ENCODE data around the gene DCAF4. TPM values are rescaled to one million over a fixed set of nuclear protein-coding genes. Genes with fewer than 3 reads are reported as not detected.

Gene DCAF4
- total and polyA plus RNA-seq, 3 donors from 2014 or later, result 19.2 to 38.0 (median 35.6) TPM

- H3K27ac ChIP-seq, result no peak overlapping the region
- H3K4me1 ChIP-seq, result peaks cover 5% of the 10 kb centered on the region
- no peaks in the 10 kb centered on the region for H3K27me3 ChIP-seq
- H3K4me3 ChIP-seq, result peak overlapping the region; percentile 20 to 35
- no peak for DNase-seq
- intact Hi-C loops (cut with DNase I; ENCODE audit: low total_unique reads), result no loop called here
- TF ChIP-seq CTCF (IDR thresholded peaks at IDR 0.05), result no peak
- no peaks in the 10 kb centered on the region for H3K36me3 ChIP-seq (ENCODE audit: low read depth, missing control alignments)
- 57 to 70% methylated on average over 43 of the region's 43 CpGs for WGBS, 2 donors
- no peaks in the 10 kb centered on the region for H3K9me3 ChIP-seq
Observed at GRCh38 chr14:72929316-72930080, 3.2 kb downstream of the DCAF4 start.

GRCh38 chr14:72932893-72933292 is 6.6 kb downstream of the DCAF4 start:
- intact Hi-C loops (cut with DNase I; ENCODE audit: low total_unique reads), result no loop called here
- H3K27ac ChIP-seq, result no peak overlapping the region
- no peaks in the 10 kb centered on the region for H3K4me1 ChIP-seq
- H3K4me3 ChIP-seq, result no peak overlapping the region
- TF ChIP-seq POLR2A (IDR thresholded peaks at IDR 0.05), result no peak
- TF ChIP-seq CTCF (IDR thresholded peaks at IDR 0.05), result no peak
- 91 to 92% methylated on average over 7 of the region's 7 CpGs for WGBS, 2 donors
- H3K36me3 ChIP-seq (ENCODE audit: low read depth, missing control alignments), result no peaks in the 10 kb centered on the region
- no peaks in the 10 kb centered on the region for H3K9me3 ChIP-seq
- DNase-seq, result no peak
- H3K27me3 ChIP-seq, result no peaks in the 10 kb centered on the region

GRCh38 chr14:72939630-72940029 is 13.4 kb downstream of the DCAF4 start:
- 41 to 64% methylated on average over 2 to 13 of the region's 13 CpGs for WGBS, 2 donors
- Histone ChIP-seq H3K9me3 (no peaks in the 10 kb centered on the region), H3K27ac (peak overlapping the region; percentile 13 to 64), H3K4me1 (peaks cover 3% of the 10 kb centered on the region), H3K27me3 (no peaks in the 10 kb centered on the region), H3K36me3 (ENCODE audit: low read depth, missing control alignments) (no peaks in the 10 kb centered on the region), H3K4me3 (no peak overlapping the region)
- no peak for TF ChIP-seq CTCF (IDR thresholded peaks at IDR 0.05)
- no peak for TF ChIP-seq POLR2A (IDR thresholded peaks at IDR 0.05)
- DNase-seq, result no peak
- intact Hi-C loops (cut with DNase I; ENCODE audit: low total_unique reads), result no loop called here

GRCh38 chr14:72941286-72941985 is 15.2 kb downstream of the DCAF4 start:
- no peaks in the 10 kb centered on the region for H3K36me3 ChIP-seq (ENCODE audit: low read depth, missing control alignments)
- intact Hi-C loops (cut with DNase I; ENCODE audit: low total_unique reads), result no loop called here
- 85 to 86% methylated on average over 12 of the region's 12 CpGs for WGBS, 2 donors

More at GRCh38 chr14:72941286-72941985, 15.2 kb downstream of the DCAF4 start:
- Histone ChIP-seq H3K4me1 (peaks cover 3% of the 10 kb centered on the region), H3K9me3 (no peaks in the 10 kb centered on the region), H3K27ac (no peak overlapping the region), H3K27me3 (no peaks in the 10 kb centered on the region), H3K4me3 (no peak overlapping the region)
- no peak for TF ChIP-seq POLR2A (IDR thresholded peaks at IDR 0.05)
- no peak for TF ChIP-seq CTCF (IDR thresholded peaks at IDR 0.05)
- no peak for DNase-seq

Data from testis (tissue), 3 donors.